GM23338 (cell line): ENCODE results near the gene KNTC1.

Experiments used
- CREB1 ChIP-seq: fragments of 250-450 bp; sonication (Bioruptor Pico); IDR thresholded peaks from 2 replicates; pipeline ENCODE4 v1.5.0; 2020; ENCODE audit warnings: low read depth, mild to moderate bottlenecking, moderate library complexity
- CTCF ChIP-seq, 2 experiments: fragments of 200-600 bp in 1 of 2; sonication (generic) in 1 of 2; conservative IDR thresholded peaks; 2 replicates each; pipeline versions ENCODE4 v1.5.1 to v1.6.1; 2016 to 2017; ENCODE audit warnings: antibody characterized with exemption in 2 of 2, low read depth in 2 of 2, mild to moderate bottlenecking in 2 of 2, moderate library complexity in 1 of 2
- ETS1 ChIP-seq: IDR thresholded peaks from 2 replicates; pipeline ENCODE4 v1.6.1; 2016; ENCODE audit warnings: antibody characterized with exemption
- EZH2 ChIP-seq: fragments of 200-600 bp; sonication (generic); IDR thresholded peaks from one replicate; pipeline ENCODE4 v1.8.0; 2017; ENCODE audit warnings: antibody characterized with exemption, mild to moderate bottlenecking, low read depth; ENCODE audit not compliant: unreplicated experiment
- EZH2phosphoT487 ChIP-seq: fragments of 200-600 bp; sonication (generic); IDR thresholded peaks from one replicate; pipeline ENCODE4 v1.8.1; 2018; ENCODE audit warnings: antibody characterized with exemption; ENCODE audit not compliant: unreplicated experiment
- JUNB ChIP-seq: IDR thresholded peaks from one replicate; pipeline ENCODE4 v1.6.1; 2016; ENCODE audit warnings: antibody characterized with exemption; ENCODE audit not compliant: unreplicated experiment
- NANOG ChIP-seq: IDR thresholded peaks from 2 replicates; pipeline ENCODE4 v1.6.1; 2016; ENCODE audit warnings: antibody characterized with exemption, borderline replicate concordance
- POLR2AphosphoS5 ChIP-seq: IDR thresholded peaks from 2 replicates; pipeline ENCODE4 v1.6.1; 2016; ENCODE audit warnings: antibody characterized with exemption, low read depth
- REST ChIP-seq: IDR thresholded peaks from one replicate; pipeline ENCODE4 v1.6.1; 2018; ENCODE audit warnings: antibody characterized with exemption; ENCODE audit not compliant: unreplicated experiment
- ZNF114 ChIP-seq: fragments of 250-450 bp; sonication (Bioruptor Pico); IDR thresholded peaks from 2 replicates; pipeline ENCODE4 v1.5.0; 2020; ENCODE audit warnings: mild to moderate bottlenecking, moderate library complexity
- ZNF331 ChIP-seq: fragments of 250-450 bp; sonication (Bioruptor Pico); IDR thresholded peaks from 2 replicates; pipeline ENCODE4 v1.5.0; 2020; ENCODE audit warnings: low read depth, mild to moderate bottlenecking, moderate library complexity
- ZNF462 ChIP-seq: fragments of 250-450 bp; sonication (Bioruptor Pico); IDR thresholded peaks from 2 replicates; pipeline ENCODE4 v1.5.0; 2020; ENCODE audit warnings: mild to moderate bottlenecking, moderate library complexity

- TF ChIP-seq REST (no peak), CTCF (conservative IDR thresholded peaks at IDR 0.05; ENCODE audit: low read depth in 2 of 2) (no peak), POLR2AphosphoS5 (no peak), ETS1 (no peak), EZH2phosphoT487 (no peak), EZH2 (no peak), CREB1 (CRISPR knock-in tag) (no peak), NANOG (no peak), JUNB (no peak), ZNF114 (CRISPR knock-in tag) (no peak), ZNF331 (CRISPR knock-in tag) (no peak), ZNF462 (CRISPR knock-in tag) (no peak)
These were observed 46.3 kb upstream of the KNTC1 start for GRCh38 chr12:122480753-122481152.
